Measurements from ENCODE around the gene CALHM5.

GRCh38 chr6:116468293-116468692, 43.1 kb upstream of the CALHM5 start:
- no peak for TF ChIP-seq TAF1 (IDR thresholded peaks at IDR 0.05; ENCODE audit: borderline replicate concordance, low read depth, low read length)
- TF ChIP-seq ESRRA (IDR thresholded peaks at IDR 0.05; ENCODE audit: low read length), result no peak
- TF ChIP-seq POLR2A (IDR thresholded peaks at IDR 0.05; ENCODE audit: low read depth, low read length), result no peak
- no peak for TF ChIP-seq CTCF (IDR thresholded peaks at IDR 0.05 in 2 of 3, conservative IDR thresholded peaks at IDR 0.05 in 1 of 3; ENCODE audit: control insufficient read depth in 2 of 3, extremely low read depth in 1 of 3, insufficient read depth in 1 of 3, low read depth in 3 of 3, low read length in 3 of 3)
- TF ChIP-seq GATAD2B (conservative IDR thresholded peaks at IDR 0.05; ENCODE audit: low read depth), result no peak
